Gastroesophageal sphincter (tissue), 4 donors: ENCODE measurements around the gene UBE2B. TPM values are rescaled to one million over a fixed set of nuclear protein-coding genes. Genes with fewer than 3 reads are reported as not detected.

Experiments used
- ATAC-seq: fragments of 150-250 bp; one replicate; pipeline ENCODE4 v1.9.1; 2016; ENCODE audit warnings: mild to moderate bottlenecking, moderate library complexity
- H3K27ac ChIP-seq, 4 donors: fragments of 200-600 bp; sonication (generic) in 3 of 4; 1 replicate in 3 of 4; 2 replicates in 1 of 4; pipeline ENCODE4 v1.5.1; 2016 to 2019
- H3K27me3 ChIP-seq: fragments of 200-600 bp; sonication (generic); one replicate; pipeline ENCODE4 v1.5.1; 2019
- H3K36me3 ChIP-seq, 2 donors: fragments of 200-600 bp; sonication (generic); one replicate each; pipeline ENCODE4 v1.5.1; 2019; ENCODE audit warnings: control low read depth in 1 of 2
- H3K4me1 ChIP-seq, 3 donors: fragments of 200-600 bp; sonication (generic); 1 replicate in 2 of 3; 2 replicates in 1 of 3; pipeline ENCODE4 v1.5.1; 2016 to 2019; ENCODE audit warnings: control low read depth in 2 of 3
- H3K4me3 ChIP-seq, 2 donors: fragments of 200-600 bp; sonication (generic); one replicate each; pipeline ENCODE4 v1.5.1; 2019; ENCODE audit warnings: mild to moderate bottlenecking in 1 of 2, moderate library complexity in 1 of 2
- H3K9me3 ChIP-seq, 3 donors: fragments of 200-600 bp; sonication (generic); one replicate each; pipeline ENCODE4 v1.5.1; 2017 to 2019; ENCODE audit warnings: control low read depth in 2 of 3
- EP300 ChIP-seq: sonication (generic); formaldehyde crosslinking; IDR thresholded peaks from one replicate; pipeline ENCODE4 v1.6.1; 2017; ENCODE audit warnings: antibody characterized with exemption, mild to moderate bottlenecking
- POLR2A ChIP-seq, 2 donors: fragments of 450-650 bp; IDR thresholded peaks; one replicate each; pipeline ENCODE4 v1.6.1; 2017; ENCODE audit warnings: antibody characterized with exemption in 2 of 2, mild to moderate bottlenecking in 2 of 2, moderate library complexity in 1 of 2
- POLR2AphosphoS5 ChIP-seq: sonication (generic); formaldehyde crosslinking; IDR thresholded peaks from one replicate; pipeline ENCODE4 v1.6.1; 2017; ENCODE audit warnings: antibody characterized with exemption
- WGBS, 2 donors: methylation state at CpG; one replicate each; pipeline ENCODE4 v1.1.5; 2018; ENCODE audit warnings: low coverage in 1 of 2; 5-methylcytosine and 5-hydroxymethylcytosine counted together
- total RNA-seq, 4 donors: library from RNA; depleted of rRNA; stranded (reverse); fragments of >200 nt; gene quantifications; one replicate each; pipeline ENCODE4 v1.1.0, GENCODE V29; 2016
- TF ChIP-seq, protein P1 (sequence below), 4 experiments: fragments of 200-600 bp in 2 of 4; fragments of 450-650 bp in 2 of 4; sonication (generic) in 1 of 4; IDR thresholded peaks; one replicate each; pipeline ENCODE4 v1.5.1; 2017 to 2019; ENCODE audit warnings: antibody characterized with exemption in 4 of 4, mild to moderate bottlenecking in 2 of 4, moderate library complexity in 2 of 4

The UBE2B gene
- total RNA-seq, 4 donors from 2014 or later = 36.6 to 53.9 (median 44.5) TPM

GRCh38 chr5:134345996-134346395 lies 25.4 kb upstream of the UBE2B start:
- peaks cover 0 to 18% of the 10 kb centered on the region in 2 donors for H3K36me3 ChIP-seq
- H3K4me1 ChIP-seq = no peaks in the 10 kb centered on the region
- no peaks in the 10 kb centered on the region for H3K9me3 ChIP-seq
- no peak overlapping the region for H3K27ac ChIP-seq
- WGBS, 2 donors = 86 to 94% methylated on average over 2 of the region's 2 CpGs
- ATAC-seq = no peak
- H3K27me3 ChIP-seq = no peaks in the 10 kb centered on the region
- no peak overlapping the region for H3K4me3 ChIP-seq
- no peak for TF ChIP-seq POLR2AphosphoS5
- TF ChIP-seq, protein P1, sequence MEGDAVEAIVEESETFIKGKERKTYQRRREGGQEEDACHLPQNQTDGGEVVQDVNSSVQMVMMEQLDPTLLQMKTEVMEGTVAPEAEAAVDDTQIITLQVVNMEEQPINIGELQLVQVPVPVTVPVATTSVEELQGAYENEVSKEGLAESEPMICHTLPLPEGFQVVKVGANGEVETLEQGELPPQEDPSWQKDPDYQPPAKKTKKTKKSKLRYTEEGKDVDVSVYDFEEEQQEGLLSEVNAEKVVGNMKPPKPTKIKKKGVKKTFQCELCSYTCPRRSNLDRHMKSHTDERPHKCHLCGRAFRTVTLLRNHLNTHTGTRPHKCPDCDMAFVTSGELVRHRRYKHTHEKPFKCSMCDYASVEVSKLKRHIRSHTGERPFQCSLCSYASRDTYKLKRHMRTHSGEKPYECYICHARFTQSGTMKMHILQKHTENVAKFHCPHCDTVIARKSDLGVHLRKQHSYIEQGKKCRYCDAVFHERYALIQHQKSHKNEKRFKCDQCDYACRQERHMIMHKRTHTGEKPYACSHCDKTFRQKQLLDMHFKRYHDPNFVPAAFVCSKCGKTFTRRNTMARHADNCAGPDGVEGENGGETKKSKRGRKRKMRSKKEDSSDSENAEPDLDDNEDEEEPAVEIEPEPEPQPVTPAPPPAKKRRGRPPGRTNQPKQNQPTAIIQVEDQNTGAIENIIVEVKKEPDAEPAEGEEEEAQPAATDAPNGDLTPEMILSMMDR (IDR thresholded peaks at IDR 0.05) = no peak
- TF ChIP-seq POLR2A (IDR thresholded peaks at IDR 0.05) = no peak

DNA sequence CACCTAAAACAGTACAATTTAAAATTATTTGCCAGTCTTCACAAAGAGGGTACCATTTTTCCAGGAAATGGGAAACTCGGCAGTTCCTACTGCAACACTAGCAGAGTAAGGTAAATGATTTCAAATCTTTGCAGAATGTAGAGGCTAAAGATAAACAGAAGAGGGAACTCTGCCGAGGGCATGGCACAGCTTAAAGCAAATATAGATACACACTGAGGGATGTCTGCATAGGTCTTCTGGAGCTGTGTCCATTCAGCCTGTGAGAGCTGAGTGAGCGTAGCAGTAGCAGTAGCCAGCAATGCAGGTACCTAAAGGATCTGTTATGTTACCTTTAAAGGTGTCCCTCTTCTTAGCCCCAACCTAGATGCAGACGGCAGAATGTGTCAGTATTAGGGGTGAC lies 21.9 kb upstream of the UBE2B start:
- no peak overlapping the region for H3K4me3 ChIP-seq
- H3K9me3 ChIP-seq = no peaks in the 10 kb centered on the region
- H3K27ac ChIP-seq = no peak overlapping the region
- 87 to 90% methylated on average over 1 to 3 of the region's 4 CpGs for WGBS, 2 donors
- TF ChIP-seq POLR2AphosphoS5 (no peak), EP300 (no peak), POLR2A (IDR thresholded peaks at IDR 0.05) (no peak)
- TF ChIP-seq, protein P1 (IDR thresholded peaks at IDR 0.05) = no peak
- no peaks in the 10 kb centered on the region for H3K27me3 ChIP-seq
- peaks cover 0 to 18% of the 10 kb centered on the region in 2 donors for H3K36me3 ChIP-seq
- H3K4me1 ChIP-seq = no peaks in the 10 kb centered on the region
- no peak for ATAC-seq

GRCh38 chr5:134355681-134356080 lies 15.7 kb upstream of the UBE2B start:
- H3K27ac ChIP-seq = no peak overlapping the region
- no peaks in the 10 kb centered on the region for H3K4me1 ChIP-seq
- H3K9me3 ChIP-seq = no peaks in the 10 kb centered on the region
- no peak for ATAC-seq
- H3K27me3 ChIP-seq = no peaks in the 10 kb centered on the region
- no peaks in the 10 kb centered on the region for H3K36me3 ChIP-seq
- H3K4me3 ChIP-seq = no peak overlapping the region
- TF ChIP-seq, protein P1 (IDR thresholded peaks at IDR 0.05) = no peak
- 89 to 92% methylated on average over 5 of the region's 5 CpGs for WGBS, 2 donors

- no peak for ATAC-seq
- peaks cover 0 to 34% (median 6%) of the 10 kb centered on the region in 3 donors for H3K4me1 ChIP-seq
- H3K27me3 ChIP-seq = no peaks in the 10 kb centered on the region
- H3K27ac ChIP-seq = no peak overlapping the region
- H3K9me3 ChIP-seq = no peaks in the 10 kb centered on the region
- H3K36me3 ChIP-seq = no peaks in the 10 kb centered on the region
- no peak for TF ChIP-seq POLR2A (IDR thresholded peaks at IDR 0.05)
- no peak for TF ChIP-seq POLR2AphosphoS5
- no peak for TF ChIP-seq EP300
- TF ChIP-seq, protein P1 (IDR thresholded peaks at IDR 0.05) = no peak
- no peak overlapping the region for H3K4me3 ChIP-seq
- 80 to 100% methylated on average over 1 of the region's 1 CpG for WGBS, 2 donors
These were observed 5.8 kb upstream of the UBE2B start for GRCh38 chr5:134365604-134366003.

DNA sequence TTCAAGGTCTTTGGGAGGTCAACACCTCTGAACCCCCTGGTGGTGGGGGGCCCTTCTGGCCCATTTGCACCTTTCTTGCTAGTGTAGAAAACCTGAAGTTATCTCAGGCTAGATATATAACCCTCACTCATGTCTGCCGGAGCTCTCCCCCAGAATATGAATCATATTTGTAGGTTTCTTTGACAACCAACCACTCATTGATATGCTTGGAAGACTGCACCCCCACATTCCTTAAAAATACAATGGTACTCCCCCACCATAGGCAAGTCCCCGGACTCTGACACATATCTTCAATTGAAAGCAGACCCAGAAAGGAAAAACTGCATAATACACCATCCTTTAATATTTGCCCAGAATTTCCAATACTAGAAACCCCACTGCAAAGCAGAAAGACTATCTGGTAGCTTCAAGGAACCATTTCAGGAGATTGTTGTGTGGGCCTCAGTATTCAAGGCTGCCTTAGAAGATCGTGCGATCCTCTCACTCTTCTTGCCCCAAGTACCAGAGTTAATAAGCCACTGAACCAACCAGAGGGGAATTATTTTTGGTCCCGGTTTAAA lies 978 bp upstream of the UBE2B start:
- ATAC-seq = peak; percentile 13
- Histone ChIP-seq H3K9me3 (no peaks in the 10 kb centered on the region), H3K27ac (peak overlapping the region; percentile 92 to 99 (median 96)), H3K36me3 (peaks cover 0 to 8% of the 10 kb centered on the region in 2 donors), H3K4me1 (peaks cover 7 to 64% (median 12%) of the 10 kb centered on the region in 3 donors), H3K4me3 (peak overlapping the region; percentile 76 to 80), H3K27me3 (no peaks in the 10 kb centered on the region)
- WGBS, 2 donors = 20 to 32% methylated on average over 5 of the region's 5 CpGs
- TF ChIP-seq POLR2A (IDR thresholded peaks at IDR 0.05) (no peak), POLR2AphosphoS5 (no peak), EP300 (no peak)
- TF ChIP-seq, protein P1 (IDR thresholded peaks at IDR 0.05) = no peak
